Activated naive CD8-positive, alpha-beta T cell treated with anti-CD3 and anti-CD28 coated beads, Interleukin-2, amount 50 U/mL, for 24 hours (primary cell): ENCODE measurements around the gene ANKUB1.

Experiments used
- ATAC-seq: fragments of 150-1000 bp; cut with Tn5 transposase; one replicate; pipeline ENCODE4 v1.10.0; 2021
- DNase-seq: peaks from one replicate; pipeline ENCODE4 v3.0.0; 2021
- H3K27ac Mint-ChIP-seq: one replicate; pipeline ENCODE4 v1.8.0; 2021; ENCODE audit warnings: mild to moderate bottlenecking, mixed read lengths
- H3K27me3 Mint-ChIP-seq: one replicate; pipeline ENCODE4 v1.8.0; 2021; ENCODE audit warnings: mixed read lengths
- H3K36me3 Mint-ChIP-seq: one replicate; pipeline ENCODE4 v1.8.0; 2021; ENCODE audit warnings: low read depth, mixed read lengths
- H3K4me1 Mint-ChIP-seq: one replicate; pipeline ENCODE4 v1.8.0; 2021; ENCODE audit warnings: mixed read lengths
- H3K4me3 Mint-ChIP-seq: one replicate; pipeline ENCODE4 v1.8.0; 2021; ENCODE audit warnings: mild to moderate bottlenecking, moderate library complexity, mixed read lengths
- H3K9me3 Mint-ChIP-seq: one replicate; pipeline ENCODE4 v1.8.0; 2021; ENCODE audit warnings: mixed read lengths

The ANKUB1 gene

DNA sequence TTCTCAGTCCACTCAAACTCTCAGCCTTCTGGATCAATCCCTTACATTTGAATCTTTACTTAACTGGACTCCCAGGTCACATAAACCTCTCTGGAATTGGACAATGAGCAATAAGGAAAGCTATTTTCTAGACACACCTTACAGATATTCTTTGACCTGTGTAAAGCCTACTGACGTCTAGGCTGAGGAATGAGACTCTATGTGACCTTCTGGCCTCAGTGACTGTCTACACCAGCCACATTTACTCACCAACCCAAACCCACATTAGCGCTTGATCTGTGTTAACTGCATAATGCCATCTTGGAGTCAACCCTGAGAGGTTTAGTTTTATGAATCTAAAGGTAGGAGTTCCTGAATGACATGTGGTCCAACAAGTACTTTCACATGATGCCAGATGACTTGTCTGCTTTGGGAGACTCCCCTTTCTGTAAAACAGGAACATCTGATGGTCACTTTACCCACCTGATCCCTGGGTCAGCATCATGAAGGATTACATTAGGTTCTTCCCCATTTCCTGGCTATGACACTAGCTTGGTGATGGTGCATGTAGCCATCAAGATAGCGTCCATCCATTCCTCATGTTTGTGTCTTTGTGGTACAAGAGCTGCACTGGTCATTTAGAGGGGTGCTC lies 28.7 kb downstream of the ANKUB1 start:
- Mint-ChIP-seq H3K27ac (no peak overlapping the region), H3K27me3 (peaks cover 38% of the 10 kb centered on the region), H3K36me3 (no peaks in the 10 kb centered on the region), H3K4me1 (no peaks in the 10 kb centered on the region), H3K9me3 (no peaks in the 10 kb centered on the region), H3K4me3 (no peak overlapping the region)
- DNase-seq, result no peak
- ATAC-seq, result no peak

DNA sequence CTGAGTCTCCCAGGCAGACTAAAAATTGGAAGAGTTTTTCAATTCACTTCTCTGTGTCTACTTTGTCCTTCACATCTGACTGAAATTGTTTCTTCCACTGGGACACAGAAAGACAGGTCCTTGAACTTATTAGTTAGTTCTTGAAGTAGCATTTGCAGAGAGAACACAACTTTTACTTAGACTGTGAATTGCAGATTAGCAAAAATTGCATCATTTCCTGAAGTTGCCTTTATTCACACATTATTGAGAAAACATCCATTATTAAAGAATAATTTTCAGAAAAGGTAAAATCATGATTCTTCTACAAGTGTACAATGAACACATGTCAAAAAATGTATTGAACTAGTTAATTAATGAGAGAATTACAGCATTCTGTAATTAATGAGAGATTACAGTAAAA lies 38.6 kb downstream of the ANKUB1 start:
- Mint-ChIP-seq H3K27me3 (no peaks in the 10 kb centered on the region), H3K27ac (no peak overlapping the region), H3K9me3 (no peaks in the 10 kb centered on the region), H3K4me1 (peaks cover 21% of the 10 kb centered on the region), H3K36me3 (peaks cover 9% of the 10 kb centered on the region), H3K4me3 (peak overlapping the region; percentile 92)
- DNase-seq (no peak), ATAC-seq (no peak)

DNA sequence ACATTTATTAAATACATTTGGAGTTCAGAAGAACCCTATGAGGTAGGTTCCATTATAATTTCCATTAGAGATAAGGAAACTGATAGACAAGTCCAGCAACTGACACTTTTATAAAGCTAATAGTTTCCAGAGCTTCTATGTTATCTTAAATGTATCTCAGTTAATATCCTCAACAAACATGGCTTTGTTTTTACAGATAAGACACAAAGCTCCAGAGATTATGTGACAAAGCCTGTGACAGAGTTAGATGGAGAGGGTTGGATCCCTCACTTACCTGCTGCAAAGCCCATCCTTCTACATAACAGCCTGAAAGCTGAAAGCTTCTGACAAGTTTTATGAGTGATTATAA lies 39.6 kb downstream of the ANKUB1 start:
- H3K36me3 Mint-ChIP-seq, result peaks cover 18% of the 10 kb centered on the region
- ATAC-seq, result no peak
- H3K4me3 Mint-ChIP-seq, result peak overlapping the region; percentile 92
- no peaks in the 10 kb centered on the region for H3K9me3 Mint-ChIP-seq
- H3K27ac Mint-ChIP-seq, result peak overlapping the region; percentile 85
- no peak for DNase-seq
- H3K4me1 Mint-ChIP-seq, result peaks cover 21% of the 10 kb centered on the region
- H3K27me3 Mint-ChIP-seq, result no peaks in the 10 kb centered on the region

DNA sequence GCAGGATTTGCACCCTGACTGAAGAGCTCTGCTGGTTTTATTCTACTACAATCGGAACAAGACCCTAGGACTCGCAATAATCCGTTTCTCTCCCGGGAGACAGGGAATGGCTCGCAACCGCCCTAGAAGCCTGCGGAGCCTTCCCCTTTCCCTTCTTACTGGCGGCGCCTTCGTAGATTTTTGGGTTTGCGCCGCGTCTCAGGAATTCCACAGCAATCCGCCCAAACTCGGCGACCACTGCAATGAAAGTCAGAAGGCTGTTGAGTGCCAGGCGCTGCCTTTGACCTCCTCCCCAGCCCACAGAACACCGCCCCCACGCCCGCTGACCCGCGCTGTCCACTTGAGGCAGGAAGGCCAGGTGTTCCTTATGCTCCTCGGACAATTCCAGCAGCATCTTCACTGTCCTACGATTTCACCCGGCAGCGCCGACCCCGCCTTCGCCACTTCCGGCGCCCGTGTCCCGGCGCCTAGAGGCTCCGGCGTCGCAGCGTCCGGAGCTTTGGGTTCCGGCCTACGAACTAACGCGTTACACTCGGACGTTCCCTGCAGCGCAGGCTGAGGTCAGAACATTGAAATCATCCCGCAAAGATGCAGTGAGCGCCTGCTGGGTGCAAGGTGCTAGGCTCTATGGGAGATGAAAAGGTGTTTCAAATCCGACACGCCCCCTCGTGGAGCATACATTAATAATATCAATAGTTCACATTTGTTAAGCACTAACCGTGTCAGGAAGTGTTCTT lies 40.1 kb downstream of the ANKUB1 start, which contains the start of gene COMMD2:
COMMD2 (minus strand) TSS at position 439 of the 737 bp plus-strand sequence; CDS start at position 394, 45 bp downstream.
- peak; percentile 100 for ATAC-seq
- Mint-ChIP-seq H3K4me1 (peaks cover 21% of the 10 kb centered on the region), H3K27ac (peak within 1 kb of the TSS; percentile 85), H3K9me3 (no peaks in the 10 kb centered on the region), H3K27me3 (no peaks in the 10 kb centered on the region), H3K4me3 (peak within 1 kb of the TSS; percentile 92), H3K36me3 (peaks cover 21% of the 10 kb centered on the region)
- DNase-seq, result peak; percentile 76

DNA sequence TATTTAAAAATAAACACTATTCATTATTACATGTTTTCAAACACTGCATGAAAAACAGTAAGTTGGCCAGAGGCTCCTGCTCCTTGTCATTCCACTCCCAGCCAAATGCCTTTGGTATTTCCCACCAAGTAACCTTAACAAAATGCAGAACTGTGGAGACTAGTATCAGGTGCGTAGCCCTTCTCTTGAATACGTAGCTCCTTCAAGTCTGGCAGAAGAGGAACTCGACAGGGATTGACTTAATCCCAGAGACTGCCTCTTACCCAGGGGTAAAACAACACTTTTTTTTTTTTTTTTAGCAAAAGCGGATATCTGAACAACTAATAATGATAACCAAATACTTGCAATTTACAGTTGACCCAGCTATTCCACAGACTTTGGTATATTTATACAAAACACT lies 40.8 kb downstream of the ANKUB1 start:
- peak overlapping the region; percentile 92 for H3K4me3 Mint-ChIP-seq
- ATAC-seq, result no peak
- peak overlapping the region; percentile 85 for H3K27ac Mint-ChIP-seq
- H3K27me3 Mint-ChIP-seq, result no peaks in the 10 kb centered on the region
- DNase-seq, result no peak
- H3K4me1 Mint-ChIP-seq, result peaks cover 21% of the 10 kb centered on the region
- H3K9me3 Mint-ChIP-seq, result no peaks in the 10 kb centered on the region
- H3K36me3 Mint-ChIP-seq, result peaks cover 28% of the 10 kb centered on the region

DNA sequence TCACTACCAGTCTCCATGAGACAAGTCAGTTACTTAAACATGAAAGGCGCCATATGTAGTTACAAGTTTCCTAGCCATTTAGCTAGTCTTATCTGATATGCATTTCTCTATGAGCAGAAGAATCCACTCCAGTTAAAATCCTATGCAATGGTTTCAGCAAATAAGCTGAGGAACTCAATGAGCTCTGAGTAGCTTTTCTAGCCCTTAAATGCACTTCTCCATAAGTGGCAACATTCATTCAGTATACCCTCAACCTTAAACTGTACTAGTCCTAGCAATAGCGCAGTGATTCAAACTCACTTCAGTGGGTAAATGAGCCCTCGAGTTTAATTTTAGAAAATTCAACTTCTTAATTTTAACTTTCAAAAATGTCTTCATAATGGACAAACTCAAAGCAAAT lies 47.7 kb downstream of the ANKUB1 start:
- Mint-ChIP-seq H3K27me3 (no peaks in the 10 kb centered on the region), H3K9me3 (no peaks in the 10 kb centered on the region), H3K4me3 (no peak overlapping the region), H3K27ac (no peak overlapping the region), H3K4me1 (no peaks in the 10 kb centered on the region), H3K36me3 (peaks cover 37% of the 10 kb centered on the region)
- ATAC-seq (no peak), DNase-seq (no peak)

DNA sequence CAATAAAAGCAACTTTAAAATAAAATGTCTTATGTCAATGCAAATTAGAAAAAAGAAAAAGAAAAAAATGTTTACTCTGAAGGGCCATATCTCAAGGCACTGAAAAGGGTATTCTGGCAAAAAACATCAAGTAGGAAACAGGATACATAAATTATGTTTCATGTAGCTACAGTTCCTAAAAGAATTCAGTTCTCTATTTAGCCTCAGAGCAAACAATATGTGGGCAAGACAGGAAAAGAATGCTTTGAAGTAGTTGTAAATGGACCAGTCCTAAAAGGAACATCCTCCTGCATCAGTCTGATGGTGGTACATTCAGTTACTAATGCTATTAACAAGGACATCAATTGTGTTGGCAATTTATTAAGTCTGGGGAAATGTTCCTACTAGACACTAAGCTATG lies 48.2 kb downstream of the ANKUB1 start:
- H3K27me3 Mint-ChIP-seq, result no peaks in the 10 kb centered on the region
- H3K4me1 Mint-ChIP-seq, result no peaks in the 10 kb centered on the region
- DNase-seq (no peak), ATAC-seq (no peak)
- no peak overlapping the region for H3K27ac Mint-ChIP-seq
- H3K36me3 Mint-ChIP-seq, result peaks cover 38% of the 10 kb centered on the region
- no peak overlapping the region for H3K4me3 Mint-ChIP-seq
- no peaks in the 10 kb centered on the region for H3K9me3 Mint-ChIP-seq

DNA sequence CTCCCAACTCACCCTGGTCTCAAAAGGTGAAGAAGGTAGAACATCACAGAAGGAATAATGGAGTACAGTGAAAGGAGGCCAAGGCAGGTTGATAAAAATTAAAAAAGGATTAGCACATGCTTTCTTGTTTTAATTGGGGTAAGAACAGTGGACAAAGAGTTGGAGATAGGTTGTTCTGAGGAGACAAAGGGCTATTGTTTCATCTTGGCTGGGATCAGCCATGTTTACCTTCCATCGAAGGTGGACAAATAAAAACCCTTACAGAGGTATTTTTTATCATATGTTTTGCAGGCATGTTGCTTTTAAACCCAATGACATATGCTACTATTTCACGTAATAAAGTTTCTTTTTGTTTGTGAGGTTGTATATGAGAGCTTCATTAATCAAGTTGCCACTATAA lies 53.0 kb downstream of the ANKUB1 start:
- H3K4me3 Mint-ChIP-seq, result no peak overlapping the region
- no peak overlapping the region for H3K27ac Mint-ChIP-seq
- H3K36me3 Mint-ChIP-seq, result peaks cover 8% of the 10 kb centered on the region
- no peak for ATAC-seq
- H3K9me3 Mint-ChIP-seq, result no peaks in the 10 kb centered on the region
- no peaks in the 10 kb centered on the region for H3K27me3 Mint-ChIP-seq
- no peak for DNase-seq
- H3K4me1 Mint-ChIP-seq, result no peaks in the 10 kb centered on the region

DNA sequence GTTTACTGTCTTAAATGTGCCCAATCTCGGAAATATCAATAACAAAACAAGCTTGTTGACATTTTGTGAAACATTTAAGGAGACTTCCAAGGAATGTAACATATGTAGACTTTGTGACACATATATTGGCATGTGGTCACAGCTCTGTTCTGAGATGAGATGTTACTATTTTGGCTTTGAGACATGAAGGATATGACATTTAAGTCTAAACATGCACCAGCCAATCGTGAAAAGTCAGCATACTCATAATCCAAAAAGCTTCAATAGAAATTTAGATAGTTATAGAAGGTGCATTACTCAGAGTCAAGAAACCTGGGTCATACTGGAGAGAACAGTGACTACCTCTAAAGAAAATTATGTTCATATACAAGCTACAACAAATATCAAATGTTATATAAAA lies 53.5 kb downstream of the ANKUB1 start:
- no peak for ATAC-seq
- H3K36me3 Mint-ChIP-seq, result peaks cover 8% of the 10 kb centered on the region
- H3K27me3 Mint-ChIP-seq, result no peaks in the 10 kb centered on the region

DNA sequence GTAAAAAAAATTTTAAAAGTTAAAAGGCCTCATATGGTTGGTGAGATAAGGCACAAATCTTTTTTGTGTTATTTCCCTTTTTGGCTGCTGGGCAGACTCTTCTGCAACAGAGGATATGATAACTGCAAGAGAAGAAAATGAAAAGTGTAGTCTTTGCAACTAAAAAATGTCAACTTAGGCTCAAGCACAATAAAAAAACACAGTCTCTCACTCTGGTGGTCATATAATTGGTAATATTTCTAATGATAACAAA lies 55.5 kb downstream of the ANKUB1 start:
- Mint-ChIP-seq H3K36me3 (peaks cover 8% of the 10 kb centered on the region), H3K4me1 (no peaks in the 10 kb centered on the region), H3K4me3 (no peak overlapping the region), H3K9me3 (no peaks in the 10 kb centered on the region), H3K27ac (no peak overlapping the region), H3K27me3 (no peaks in the 10 kb centered on the region)
- ATAC-seq (no peak), DNase-seq (no peak)

More for the DNA sequence above, 53.5 kb downstream of the ANKUB1 start:
- H3K4me3 Mint-ChIP-seq, result no peak overlapping the region
- DNase-seq, result no peak
- H3K4me1 Mint-ChIP-seq, result no peaks in the 10 kb centered on the region
- H3K27ac Mint-ChIP-seq, result no peak overlapping the region
- no peaks in the 10 kb centered on the region for H3K9me3 Mint-ChIP-seq

DNA sequence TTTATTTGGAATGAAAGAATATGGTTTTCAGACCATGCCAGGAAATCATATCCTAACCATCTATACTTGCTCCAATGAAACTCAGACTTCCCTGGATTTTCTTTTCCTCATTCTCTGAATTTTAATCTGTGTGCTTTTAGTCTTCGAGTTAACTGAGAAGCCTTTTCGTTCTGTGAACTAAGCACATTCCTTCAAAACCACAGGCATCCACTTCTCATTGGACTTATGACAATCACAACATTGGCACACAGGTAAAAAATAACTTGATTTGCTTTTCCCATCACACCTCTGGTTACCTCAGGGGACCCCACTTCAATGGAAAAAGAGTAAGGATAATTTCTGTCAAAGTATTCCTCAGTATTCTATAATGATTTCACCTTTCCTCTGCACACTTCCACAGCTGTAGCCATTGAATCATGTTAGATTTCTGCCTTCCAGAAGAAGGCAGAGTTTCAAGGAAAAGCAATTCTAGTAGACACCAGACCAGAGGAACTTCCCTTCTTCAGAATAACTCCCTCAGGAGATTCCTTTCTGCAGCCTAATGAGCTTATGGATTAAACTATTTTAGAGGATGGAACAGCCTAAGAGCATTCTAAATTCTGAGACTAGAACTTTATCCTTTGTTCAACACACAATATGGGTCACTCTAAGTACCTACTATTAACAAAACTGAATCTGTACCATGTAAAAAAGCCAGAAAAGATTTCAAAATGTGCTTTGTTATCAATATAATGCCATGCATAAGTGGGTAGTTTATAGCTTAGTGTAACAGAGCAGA lies 56.0 kb downstream of the ANKUB1 start:
- Mint-ChIP-seq H3K27me3 (no peaks in the 10 kb centered on the region), H3K4me3 (no peak overlapping the region), H3K4me1 (no peaks in the 10 kb centered on the region), H3K27ac (no peak overlapping the region), H3K9me3 (no peaks in the 10 kb centered on the region), H3K36me3 (peaks cover 6% of the 10 kb centered on the region)
- DNase-seq, result no peak
- ATAC-seq, result no peak

DNA sequence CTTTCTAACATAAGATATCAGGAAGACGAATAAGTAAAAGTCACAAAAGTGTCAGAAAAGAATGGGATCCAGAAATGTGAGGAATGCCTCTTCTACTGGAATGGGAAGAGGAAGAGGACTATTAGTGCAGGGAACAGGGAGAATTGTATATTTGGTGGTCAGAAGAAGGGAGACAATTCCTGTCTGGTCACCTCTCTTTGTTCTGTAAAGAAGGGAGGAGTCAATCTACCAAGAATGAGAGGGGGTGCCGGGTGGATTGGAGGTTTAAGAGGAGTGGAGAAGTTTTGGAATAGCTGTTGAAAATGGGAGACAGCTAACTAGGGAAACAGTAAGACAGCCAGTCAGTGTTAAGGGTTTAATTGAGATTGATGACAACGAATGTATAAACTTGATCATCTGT lies 60.1 kb downstream of the ANKUB1 start:
- Mint-ChIP-seq H3K4me1 (no peaks in the 10 kb centered on the region), H3K4me3 (no peak overlapping the region)
- DNase-seq, result no peak

DNA sequence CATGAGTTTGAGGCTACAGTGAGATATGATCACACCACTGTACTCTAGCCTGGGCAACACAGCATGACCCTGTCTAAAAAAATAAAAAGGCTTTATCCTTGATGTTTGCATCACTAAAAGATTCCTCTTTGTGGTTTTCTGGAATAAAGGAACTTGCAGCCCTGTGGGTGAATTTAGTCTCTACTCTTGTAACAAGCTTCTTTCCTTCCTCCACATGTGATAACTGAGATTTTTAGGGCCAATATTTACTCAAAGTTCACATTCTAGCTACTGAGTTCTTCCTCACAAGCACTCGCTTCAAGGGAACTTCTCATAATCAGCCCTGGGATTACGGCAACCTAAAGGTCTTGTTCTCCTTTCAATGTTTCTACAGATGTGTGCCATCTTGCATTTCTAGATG lies 64.7 kb downstream of the ANKUB1 start:
- no peak for DNase-seq
- Mint-ChIP-seq H3K4me3 (no peak overlapping the region), H3K27ac (no peak overlapping the region), H3K36me3 (peaks cover 2% of the 10 kb centered on the region), H3K27me3 (peaks cover 1% of the 10 kb centered on the region), H3K4me1 (no peaks in the 10 kb centered on the region), H3K9me3 (no peaks in the 10 kb centered on the region)
- ATAC-seq, result no peak

More for the DNA sequence above, 60.1 kb downstream of the ANKUB1 start:
- no peak for ATAC-seq
- no peak overlapping the region for H3K27ac Mint-ChIP-seq
- peaks cover 1% of the 10 kb centered on the region for H3K27me3 Mint-ChIP-seq
- H3K36me3 Mint-ChIP-seq, result no peaks in the 10 kb centered on the region
- no peaks in the 10 kb centered on the region for H3K9me3 Mint-ChIP-seq

DNA sequence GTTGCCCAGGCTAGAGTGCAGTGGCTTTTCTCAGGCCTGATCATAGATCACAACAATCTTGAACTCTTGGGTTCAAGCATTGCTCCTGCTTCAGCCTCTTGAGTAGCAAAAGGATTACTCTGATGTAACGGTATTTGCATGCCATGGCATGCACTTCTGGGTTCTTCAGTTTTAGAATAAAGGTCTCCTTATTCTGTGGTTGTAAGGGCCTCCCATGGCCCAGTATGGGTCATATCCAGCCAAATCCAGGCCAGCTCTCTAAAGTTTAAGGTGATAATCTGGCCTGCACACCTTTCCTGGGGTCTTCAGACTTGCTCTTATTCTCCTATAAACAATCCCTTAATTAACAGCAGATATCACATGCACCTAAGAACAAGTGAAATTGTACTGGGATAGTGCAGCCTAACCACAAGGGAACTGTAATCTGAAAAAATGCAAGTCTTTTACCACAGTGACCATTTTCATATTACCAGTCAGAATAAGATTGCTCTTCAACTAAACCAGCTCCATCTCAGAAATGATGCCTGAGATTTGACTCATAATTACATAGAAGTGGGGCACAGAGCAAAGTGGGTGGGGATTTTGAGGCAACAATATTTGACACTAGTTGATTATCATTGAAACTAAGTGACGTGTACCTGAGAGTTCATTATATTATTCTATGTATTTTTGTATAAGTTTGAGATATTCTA lies 65.5 kb downstream of the ANKUB1 start:
- peaks cover 3% of the 10 kb centered on the region for H3K36me3 Mint-ChIP-seq
- ATAC-seq (peak; percentile 76), DNase-seq (no peak)
- no peaks in the 10 kb centered on the region for H3K4me1 Mint-ChIP-seq
- no peaks in the 10 kb centered on the region for H3K9me3 Mint-ChIP-seq
- H3K4me3 Mint-ChIP-seq, result no peak overlapping the region
- H3K27me3 Mint-ChIP-seq, result peaks cover 1% of the 10 kb centered on the region
- H3K27ac Mint-ChIP-seq, result no peak overlapping the region

DNA sequence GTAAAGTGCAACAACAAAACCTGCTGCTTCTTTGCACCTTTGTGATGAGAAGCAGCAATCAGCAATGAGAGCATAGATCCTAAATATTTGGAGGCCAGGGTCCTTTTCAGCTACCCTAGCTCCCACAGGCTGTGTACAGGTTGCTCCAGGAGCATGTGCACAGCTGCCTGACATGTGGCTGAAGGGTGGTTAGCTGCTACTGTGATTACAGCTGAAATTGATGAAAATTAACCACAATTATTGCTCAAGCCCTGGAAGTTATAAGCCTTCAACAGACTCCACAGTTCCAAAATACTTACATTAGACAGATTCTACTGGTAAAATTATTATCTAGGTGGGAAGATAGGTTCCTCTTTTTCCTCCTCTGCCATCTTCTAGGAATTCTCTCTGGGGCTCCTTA lies 68.6 kb downstream of the ANKUB1 start:
- Mint-ChIP-seq H3K9me3 (peaks cover 11% of the 10 kb centered on the region), H3K27ac (no peak overlapping the region), H3K4me3 (no peak overlapping the region), H3K36me3 (peaks cover 4% of the 10 kb centered on the region), H3K4me1 (no peaks in the 10 kb centered on the region), H3K27me3 (peaks cover 1% of the 10 kb centered on the region)
- ATAC-seq (no peak), DNase-seq (no peak)
